Activated CD4-positive, alpha-beta T cell treated with anti-CD3 and anti-CD28 coated beads for 36 hours (primary cell): ENCODE measurements around the gene P2RY8. TPM values are rescaled to one million over a fixed set of nuclear protein-coding genes. Genes with fewer than 3 reads are reported as not detected.
A peak's percentile ranks its signal among the peaks of the same experiment; 100 is the strongest.

Experiments
- ATAC-seq: fragments of 200-7000 bp; cut with Tn5 transposase; one replicate; pipeline ENCODE4 v1.10.0; 2021; ENCODE audit warnings: mild to moderate bottlenecking, moderate library complexity
- CTCF ChIA-PET: fragments of 350-600 bp; sonication (Branson Sonifier 250); formaldehyde crosslinking; loops from one replicate; lab custom pipeline; 2021; ENCODE audit warnings: antibody characterized with exemption; lab: Charles Lee
- POLR2A ChIA-PET: fragments of 350-600 bp; sonication (Branson Sonifier 250); formaldehyde crosslinking; loops from one replicate; lab custom pipeline; 2021; ENCODE audit warnings: antibody characterized with exemption, inconsistent platforms; lab: Charles Lee
- DNase-seq: peaks from one replicate; pipeline ENCODE4 v3.0.0-alpha.2; 2020
- H3K27ac Mint-ChIP-seq: one replicate; pipeline ENCODE4 v1.8.0; 2021; ENCODE audit warnings: mixed read lengths
- H3K27me3 Mint-ChIP-seq: one replicate; pipeline ENCODE4 v1.8.0; 2021; ENCODE audit warnings: mixed read lengths
- H3K36me3 Mint-ChIP-seq: one replicate; pipeline ENCODE4 v1.8.0; 2021; ENCODE audit warnings: low read depth, mixed read lengths
- H3K4me1 Mint-ChIP-seq: one replicate; pipeline ENCODE4 v1.8.0; 2021; ENCODE audit warnings: mixed read lengths
- H3K4me3 Mint-ChIP-seq: one replicate; pipeline ENCODE4 v1.8.0; 2021; ENCODE audit warnings: mild to moderate bottlenecking, moderate library complexity, mixed read lengths
- H3K9me3 Mint-ChIP-seq: one replicate; pipeline ENCODE4 v1.8.0; 2021; ENCODE audit warnings: low read depth, mixed read lengths
- intact Hi-C, 2 experiments: fragments of 100-400 bp; cut with DNase I in 1 of 2; cut with micrococcal nuclease in 1 of 2; formaldehyde crosslinking; loops; one replicate each; pipeline versions ENCODE4 v1.14.2 to v1.15.1; 2022 to 2024; cut with DNase I, micrococcal nuclease
- total RNA-seq, 2 experiments: library from RNA; stranded (reverse); gene quantifications; one replicate each; pipeline ENCODE4 v1.2.3, GENCODE V29; 2021

Gene P2RY8
- total RNA-seq, 2 experiments from 2014 or later: 19.8 to 21.2 TPM

DNA sequence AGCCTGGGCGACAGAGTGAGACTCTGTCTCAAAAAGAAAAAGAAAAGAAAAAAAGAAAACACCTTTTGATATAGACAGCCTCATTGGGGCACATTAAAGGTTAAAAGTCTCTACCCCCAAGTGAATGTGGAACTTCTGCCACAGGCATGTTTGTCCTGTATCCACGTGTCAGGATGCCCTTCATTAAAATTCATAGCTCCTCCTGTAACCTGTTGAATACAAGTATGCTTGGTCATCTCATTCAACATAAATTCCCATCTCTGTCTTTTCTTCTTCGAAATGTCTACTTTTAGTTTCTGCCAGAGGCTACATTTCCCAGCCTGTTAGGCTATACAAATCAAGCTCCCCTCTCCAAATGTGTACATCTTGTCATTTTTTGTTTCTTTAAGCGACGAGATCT is 25.8 kb downstream of the P2RY8 start:
- Mint-ChIP-seq H3K4me1 (peaks cover 11% of the 10 kb centered on the region), H3K9me3 (peaks cover 10% of the 10 kb centered on the region)

GRCh38 chrX:1507511-1508463 is 29.2 kb downstream of the P2RY8 start:
- Mint-ChIP-seq H3K4me1 (peaks cover 25% of the 10 kb centered on the region), H3K9me3 (no peaks in the 10 kb centered on the region), H3K27ac (peak overlapping the region; percentile 67), H3K4me3 (no peak overlapping the region), H3K36me3 (peaks cover 34% of the 10 kb centered on the region), H3K27me3 (no peaks in the 10 kb centered on the region)
- intact Hi-C loops: no loop called here
- ChIA-PET POLR2A (no interaction called here), CTCF (no interaction called here)
- DNase-seq: no peak
- peak; percentile 53 for ATAC-seq

More for the DNA sequence above, 25.8 kb downstream of the P2RY8 start:
- POLR2A ChIA-PET: no interaction called here
- DNase-seq (no peak), ATAC-seq (no peak)
- Mint-ChIP-seq H3K4me3 (no peak overlapping the region), H3K27me3 (no peaks in the 10 kb centered on the region), H3K36me3 (peaks cover 40% of the 10 kb centered on the region), H3K27ac (no peak overlapping the region)
- intact Hi-C loops: no loop called here
- CTCF ChIA-PET: no interaction called here

GRCh38 chrX:1506916-1507315 is 30.1 kb downstream of the P2RY8 start:
- Mint-ChIP-seq H3K27ac (no peak overlapping the region), H3K27me3 (no peaks in the 10 kb centered on the region), H3K4me3 (no peak overlapping the region), H3K9me3 (no peaks in the 10 kb centered on the region), H3K36me3 (peaks cover 30% of the 10 kb centered on the region), H3K4me1 (peaks cover 34% of the 10 kb centered on the region)
- ATAC-seq (no peak), DNase-seq (no peak)
- ChIA-PET POLR2A (no interaction called here), CTCF (no interaction called here)
- intact Hi-C loops: no loop called here

GRCh38 chrX:1502853-1503252 is 34.1 kb downstream of the P2RY8 start:
- POLR2A ChIA-PET: no interaction called here
- Mint-ChIP-seq H3K36me3 (peaks cover 24% of the 10 kb centered on the region), H3K27me3 (no peaks in the 10 kb centered on the region), H3K4me1 (peaks cover 31% of the 10 kb centered on the region), H3K4me3 (no peak overlapping the region), H3K27ac (peak overlapping the region; percentile 85), H3K9me3 (no peaks in the 10 kb centered on the region)
- DNase-seq (no peak), ATAC-seq (no peak)
- CTCF ChIA-PET: no interaction called here
- intact Hi-C loops: no loop called here

DNA sequence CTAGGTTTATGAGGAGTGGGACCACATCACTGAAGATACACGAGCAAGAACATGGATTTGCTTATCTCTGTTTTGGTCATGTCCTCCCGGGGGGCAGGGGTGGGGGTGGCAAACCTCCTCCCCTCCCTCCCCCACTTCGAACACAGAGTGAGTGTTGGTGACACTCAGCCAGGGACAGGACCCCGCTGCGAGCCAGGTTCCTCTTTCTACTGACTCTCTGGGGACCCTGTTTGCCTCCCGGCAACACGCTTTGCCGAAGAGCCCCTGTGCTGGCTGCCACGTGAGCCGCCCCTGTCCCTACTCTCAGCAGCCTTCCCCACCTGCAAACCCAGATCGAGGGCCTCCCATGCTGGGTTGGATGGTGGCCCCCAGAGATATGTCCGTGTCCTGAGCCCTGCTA is 34.7 kb downstream of the P2RY8 start:
- no peaks in the 10 kb centered on the region for H3K27me3 Mint-ChIP-seq
- peak overlapping the region; percentile 85 for H3K27ac Mint-ChIP-seq
- peaks cover 31% of the 10 kb centered on the region for H3K4me1 Mint-ChIP-seq
- no peak for ATAC-seq
- POLR2A ChIA-PET: no interaction called here
- DNase-seq: no peak
- CTCF ChIA-PET: no interaction called here
- peaks cover 20% of the 10 kb centered on the region for H3K36me3 Mint-ChIP-seq
- no peak overlapping the region for H3K4me3 Mint-ChIP-seq
- intact Hi-C loops: no loop called here
- H3K9me3 Mint-ChIP-seq: no peaks in the 10 kb centered on the region

DNA sequence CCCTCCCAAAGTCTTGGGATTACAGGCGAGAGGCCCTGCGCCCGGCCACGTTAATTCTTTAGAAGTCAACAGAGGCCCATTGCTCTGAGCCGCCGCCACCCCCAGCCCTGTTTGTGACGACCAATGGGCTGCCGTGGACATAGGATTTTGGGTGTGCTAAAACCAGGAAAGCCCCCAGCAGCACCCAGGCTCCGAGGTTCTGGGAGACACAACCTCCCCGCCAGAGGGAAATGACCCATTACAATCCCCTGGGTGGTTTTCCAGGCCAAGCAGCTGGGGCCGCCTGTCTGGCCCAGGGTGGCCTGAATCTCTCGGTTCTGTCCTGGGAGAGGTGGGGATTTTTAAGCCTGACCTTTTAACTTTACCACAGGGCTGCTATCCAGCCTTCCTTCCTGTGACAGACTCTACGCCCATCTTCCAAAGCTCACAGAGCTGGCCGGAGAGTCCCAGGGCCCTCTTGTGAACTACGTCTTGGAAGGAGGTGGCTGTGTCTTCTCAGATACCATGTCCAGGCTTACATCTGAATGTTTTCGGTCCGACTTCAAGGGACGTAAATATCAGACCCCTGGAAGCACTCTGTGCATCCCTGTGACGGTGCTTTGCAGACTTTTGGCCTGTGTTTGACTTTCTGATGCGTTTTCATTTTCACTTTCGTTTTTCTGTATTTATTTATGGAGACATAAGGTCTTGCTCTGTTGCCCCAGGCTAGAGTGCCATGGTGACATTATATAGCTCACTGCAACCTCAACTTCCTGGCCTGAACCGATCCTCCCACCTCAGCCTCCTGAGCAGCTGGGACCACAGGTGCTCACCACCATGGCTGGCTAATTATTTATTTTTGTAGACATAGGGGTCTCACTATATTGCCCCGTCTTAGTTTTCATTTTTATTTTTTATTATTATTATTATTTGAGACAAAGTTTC is 36.0 kb downstream of the P2RY8 start:
- H3K4me1 Mint-ChIP-seq: peaks cover 29% of the 10 kb centered on the region
- no peak overlapping the region for H3K4me3 Mint-ChIP-seq
- DNase-seq: no peak
- ATAC-seq: peak; percentile 70
- peak overlapping the region; percentile 80 for H3K27ac Mint-ChIP-seq
- no peaks in the 10 kb centered on the region for H3K27me3 Mint-ChIP-seq
- intact Hi-C loops: no loop called here
- ChIA-PET POLR2A (no interaction called here), CTCF (no interaction called here)
- no peaks in the 10 kb centered on the region for H3K9me3 Mint-ChIP-seq
- peaks cover 11% of the 10 kb centered on the region for H3K36me3 Mint-ChIP-seq

- H3K27me3 Mint-ChIP-seq: no peaks in the 10 kb centered on the region
- no peak overlapping the region for H3K27ac Mint-ChIP-seq
- H3K4me3 Mint-ChIP-seq: no peak overlapping the region
- H3K9me3 Mint-ChIP-seq: peaks cover 8% of the 10 kb centered on the region
- ChIA-PET POLR2A (no interaction called here), CTCF (no interaction called here)
- DNase-seq (no peak), ATAC-seq (no peak)
- peaks cover 22% of the 10 kb centered on the region for H3K4me1 Mint-ChIP-seq
- intact Hi-C loops: no loop called here
- H3K36me3 Mint-ChIP-seq: peaks cover 12% of the 10 kb centered on the region
Measured at GRCh38 chrX:1496076-1496475, 40.9 kb downstream of the P2RY8 start.

GRCh38 chrX:1493877-1494510 is 43.0 kb downstream of the P2RY8 start:
- peaks cover 8% of the 10 kb centered on the region for H3K9me3 Mint-ChIP-seq
- H3K27ac Mint-ChIP-seq: no peak overlapping the region
- H3K36me3 Mint-ChIP-seq: peaks cover 20% of the 10 kb centered on the region
- peaks cover 21% of the 10 kb centered on the region for H3K4me1 Mint-ChIP-seq
- H3K27me3 Mint-ChIP-seq: no peaks in the 10 kb centered on the region
- DNase-seq: no peak
- ChIA-PET CTCF (no interaction called here), POLR2A (no interaction called here)
- peak; percentile 13 for ATAC-seq
- intact Hi-C loops: no loop called here
- H3K4me3 Mint-ChIP-seq: no peak overlapping the region

- DNase-seq: no peak
- Mint-ChIP-seq H3K4me3 (no peak overlapping the region), H3K36me3 (peaks cover 26% of the 10 kb centered on the region), H3K9me3 (peaks cover 8% of the 10 kb centered on the region), H3K27me3 (no peaks in the 10 kb centered on the region), H3K27ac (peak overlapping the region; percentile 11), H3K4me1 (peaks cover 21% of the 10 kb centered on the region)
- no peak for ATAC-seq
- POLR2A ChIA-PET: no interaction called here
- CTCF ChIA-PET: no interaction called here
- intact Hi-C loops: no loop called here
Measured at GRCh38 chrX:1493412-1493811, 43.6 kb downstream of the P2RY8 start.

DNA sequence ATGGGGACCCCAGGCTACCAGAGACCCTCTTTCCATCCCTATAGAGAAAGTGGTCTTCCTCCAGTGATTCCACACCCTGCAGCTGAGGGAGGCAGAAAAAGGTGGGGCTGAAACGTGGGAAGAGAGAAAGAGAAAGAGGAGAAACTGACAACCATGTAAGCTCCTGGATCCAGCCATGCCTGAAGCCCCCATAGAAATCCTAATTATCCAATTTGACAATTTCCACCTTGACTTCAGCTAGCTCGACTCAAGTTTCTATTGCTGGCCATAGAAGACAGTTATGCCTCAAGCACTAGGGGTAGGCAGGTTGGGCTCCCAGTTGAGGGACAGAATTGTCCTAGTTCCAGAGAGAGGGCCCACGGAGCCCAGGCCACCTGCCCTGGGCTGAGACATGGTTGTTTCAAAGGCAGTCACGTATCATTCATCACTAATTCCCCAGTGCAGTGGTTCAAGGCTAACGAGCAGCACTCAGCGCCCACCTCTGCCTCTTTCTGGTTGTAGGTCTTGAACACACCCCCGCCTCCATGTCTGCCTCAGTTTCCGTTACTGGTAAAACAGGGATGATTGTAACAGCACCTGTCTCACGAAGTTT is 44.5 kb downstream of the P2RY8 start:
- H3K9me3 Mint-ChIP-seq: peaks cover 8% of the 10 kb centered on the region
- H3K4me1 Mint-ChIP-seq: peaks cover 21% of the 10 kb centered on the region
- DNase-seq: no peak
- H3K36me3 Mint-ChIP-seq: peaks cover 28% of the 10 kb centered on the region
- no peak overlapping the region for H3K27ac Mint-ChIP-seq
- H3K4me3 Mint-ChIP-seq: no peak overlapping the region
- ChIA-PET POLR2A (no interaction called here), CTCF (no interaction called here)
- intact Hi-C loops: loop anchor here in 1 of 2 experiments (1.0 kb wide), 1 partner anchor 38 kb away; no protein-coding TSS in a partner anchor
- no peak for ATAC-seq
- no peaks in the 10 kb centered on the region for H3K27me3 Mint-ChIP-seq

- DNase-seq (peak; percentile 80), ATAC-seq (peak; percentile 94)
- POLR2A ChIA-PET: no interaction called here
- H3K27ac Mint-ChIP-seq: no peak overlapping the region
- CTCF ChIA-PET: no interaction called here
- no peak overlapping the region for H3K4me3 Mint-ChIP-seq
- H3K4me1 Mint-ChIP-seq: peaks cover 21% of the 10 kb centered on the region
- H3K36me3 Mint-ChIP-seq: peaks cover 28% of the 10 kb centered on the region
- no peaks in the 10 kb centered on the region for H3K27me3 Mint-ChIP-seq
- intact Hi-C loops: loop anchor here in 1 of 2 experiments (1.0 kb wide), 1 partner anchor 38 kb away; no protein-coding TSS in a partner anchor
- peaks cover 8% of the 10 kb centered on the region for H3K9me3 Mint-ChIP-seq
Measured at GRCh38 chrX:1491851-1492349, 45.1 kb downstream of the P2RY8 start.
